DOHH2 (cell line): ENCODE data around the gene CRYM.
"Not testable (repeated sequence)": the region's sequence is repeated elsewhere in the genome, so short reads cannot be mapped to it uniquely, and the experiment has no call there.

Experiments
- H3F3A ChIP-seq: fragments of 200-600 bp; sonication (generic), shearing (Covaris generic); 2 replicates; pipeline ENCODE4 v1.6.0; 2016; ENCODE audit warnings: antibody characterized with exemption, mild to moderate bottlenecking; ENCODE audit not compliant: control insufficient read depth, insufficient read depth
- H3K27ac ChIP-seq: fragments of 200-600 bp; sonication (generic); 2 replicates; pipeline ENCODE4 v1.5.1; 2014; ENCODE audit warnings: low read depth, mild to moderate bottlenecking, low read length, moderate library complexity
- H3K27me3 ChIP-seq: fragments of 200-600 bp; sonication (generic); 2 replicates; pipeline ENCODE4 v1.6.1; 2014; ENCODE audit warnings: mild to moderate bottlenecking, low read length, mixed read lengths; ENCODE audit not compliant: control insufficient read depth
- H3K36me3 ChIP-seq: fragments of 200-600 bp; sonication (generic); 2 replicates; pipeline ENCODE4 v1.6.1; 2014; ENCODE audit warnings: mild to moderate bottlenecking, low read length, moderate library complexity, mixed read lengths; ENCODE audit not compliant: control insufficient read depth
- H3K4me1 ChIP-seq: fragments of 200-600 bp; sonication (generic); 2 replicates; pipeline ENCODE4 v1.6.1; 2014; ENCODE audit warnings: mild to moderate bottlenecking, low read length, mixed read lengths; ENCODE audit not compliant: control insufficient read depth
- H3K4me2 ChIP-seq: fragments of 200-600 bp; sonication (generic); 2 replicates; pipeline ENCODE4 v1.6.0; 2014; ENCODE audit warnings: mild to moderate bottlenecking, low read length, moderate library complexity
- H3K4me3 ChIP-seq: fragments of 200-600 bp; sonication (generic); 2 replicates; pipeline ENCODE4 v1.5.1; 2014; ENCODE audit warnings: mild to moderate bottlenecking, low read length, mixed read lengths
- H3K79me2 ChIP-seq: fragments of 200-600 bp; sonication (generic); 2 replicates; pipeline ENCODE4 v1.6.1; 2014; ENCODE audit warnings: mild to moderate bottlenecking, low read length, mixed read lengths; ENCODE audit not compliant: control insufficient read depth
- H3K9me2 ChIP-seq: fragments of 200-600 bp; sonication (generic); replicated peaks from 2 replicates; pipeline ENCODE4 v1.6.1; 2014; ENCODE audit warnings: mild to moderate bottlenecking, low read length, mixed read lengths; ENCODE audit not compliant: control insufficient read depth
- H3K9me3 ChIP-seq: fragments of 200-600 bp; sonication (generic); 2 replicates; pipeline ENCODE4 v1.6.1; 2014; ENCODE audit warnings: antibody characterized with exemption, low read length, mixed read lengths; ENCODE audit not compliant: control insufficient read depth, insufficient read depth
- H4K20me1 ChIP-seq: fragments of 200-600 bp; sonication (generic); 2 replicates; pipeline ENCODE4 v1.6.0; 2014; ENCODE audit warnings: low read depth, mild to moderate bottlenecking, antibody characterized with exemption, low read length, moderate library complexity; ENCODE audit not compliant: control insufficient read depth, insufficient read depth
- EZH2phosphoT487 ChIP-seq: fragments of 200-600 bp; sonication (generic); IDR thresholded peaks from 2 replicates; pipeline ENCODE4 v1.6.1; 2017; ENCODE audit warnings: borderline replicate concordance, mild to moderate bottlenecking, antibody characterized with exemption, low read length, moderate library complexity, mixed read lengths
- TF ChIP-seq, protein P1 (sequence below): fragments of 200-600 bp; sonication (generic); IDR thresholded peaks from one replicate; pipeline ENCODE4 v1.5.1; 2014; ENCODE audit warnings: antibody characterized with exemption, mild to moderate bottlenecking, low read depth, low read length; ENCODE audit not compliant: poor library complexity, severe bottlenecking

Gene CRYM

DNA sequence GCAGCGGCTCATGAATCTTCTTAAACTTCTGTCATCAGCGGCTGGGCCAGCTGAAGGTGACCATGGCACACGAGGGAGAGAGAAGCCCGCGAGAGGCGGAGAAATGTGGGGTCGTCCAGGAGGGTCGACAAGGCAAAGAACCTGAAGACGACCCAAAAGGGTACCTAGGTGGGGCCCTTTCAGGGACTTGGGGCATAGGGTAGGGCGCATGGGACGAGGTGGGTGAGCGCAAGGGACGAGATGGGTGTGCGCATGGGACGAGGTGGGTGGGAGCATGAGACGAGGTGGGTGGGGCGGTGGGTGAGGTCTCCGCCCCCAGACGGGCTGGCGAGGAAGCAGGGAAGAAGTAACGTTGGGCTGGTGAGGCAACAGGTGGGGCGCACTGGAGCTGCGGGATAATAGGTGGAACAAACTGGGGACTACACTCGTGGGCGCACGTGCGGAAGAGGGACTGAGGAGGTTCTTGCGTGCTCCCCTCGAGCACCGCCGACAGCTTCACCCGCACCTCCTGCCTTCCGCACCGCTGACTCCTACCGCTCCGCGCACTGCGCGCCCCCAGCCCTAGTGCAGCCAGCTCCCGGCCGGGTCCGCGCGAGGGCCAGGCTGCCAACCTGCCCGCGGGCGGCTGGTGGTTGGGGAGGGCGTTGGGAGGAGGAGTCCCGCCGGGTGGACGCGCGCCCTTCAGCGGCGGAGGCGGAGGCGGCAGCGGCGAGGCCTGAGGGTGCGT lies 23.2 kb upstream of the CRYM start:
- no peaks in the 10 kb centered on the region for H3K9me3 ChIP-seq
- H4K20me1 ChIP-seq = no peaks in the 10 kb centered on the region
- H3K4me2 ChIP-seq = peak overlapping the region; percentile 98
- TF ChIP-seq EZH2phosphoT487 = no peak
- TF ChIP-seq, protein P1, sequence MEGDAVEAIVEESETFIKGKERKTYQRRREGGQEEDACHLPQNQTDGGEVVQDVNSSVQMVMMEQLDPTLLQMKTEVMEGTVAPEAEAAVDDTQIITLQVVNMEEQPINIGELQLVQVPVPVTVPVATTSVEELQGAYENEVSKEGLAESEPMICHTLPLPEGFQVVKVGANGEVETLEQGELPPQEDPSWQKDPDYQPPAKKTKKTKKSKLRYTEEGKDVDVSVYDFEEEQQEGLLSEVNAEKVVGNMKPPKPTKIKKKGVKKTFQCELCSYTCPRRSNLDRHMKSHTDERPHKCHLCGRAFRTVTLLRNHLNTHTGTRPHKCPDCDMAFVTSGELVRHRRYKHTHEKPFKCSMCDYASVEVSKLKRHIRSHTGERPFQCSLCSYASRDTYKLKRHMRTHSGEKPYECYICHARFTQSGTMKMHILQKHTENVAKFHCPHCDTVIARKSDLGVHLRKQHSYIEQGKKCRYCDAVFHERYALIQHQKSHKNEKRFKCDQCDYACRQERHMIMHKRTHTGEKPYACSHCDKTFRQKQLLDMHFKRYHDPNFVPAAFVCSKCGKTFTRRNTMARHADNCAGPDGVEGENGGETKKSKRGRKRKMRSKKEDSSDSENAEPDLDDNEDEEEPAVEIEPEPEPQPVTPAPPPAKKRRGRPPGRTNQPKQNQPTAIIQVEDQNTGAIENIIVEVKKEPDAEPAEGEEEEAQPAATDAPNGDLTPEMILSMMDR = peak; percentile 57
- peaks cover 36% of the 10 kb centered on the region for H3K79me2 ChIP-seq
- peaks cover 18% of the 10 kb centered on the region for H3K36me3 ChIP-seq
- peak overlapping the region; percentile 80 for H3K27ac ChIP-seq
- no peaks in the 10 kb centered on the region for H3K9me2 ChIP-seq
- H3K4me1 ChIP-seq = peaks cover 28% of the 10 kb centered on the region
- peaks cover 7% of the 10 kb centered on the region; the same call in 1 of the 2 replicates for H3F3A ChIP-seq
- peak overlapping the region; percentile 86 for H3K4me3 ChIP-seq
- H3K27me3 ChIP-seq = no peaks in the 10 kb centered on the region

DNA sequence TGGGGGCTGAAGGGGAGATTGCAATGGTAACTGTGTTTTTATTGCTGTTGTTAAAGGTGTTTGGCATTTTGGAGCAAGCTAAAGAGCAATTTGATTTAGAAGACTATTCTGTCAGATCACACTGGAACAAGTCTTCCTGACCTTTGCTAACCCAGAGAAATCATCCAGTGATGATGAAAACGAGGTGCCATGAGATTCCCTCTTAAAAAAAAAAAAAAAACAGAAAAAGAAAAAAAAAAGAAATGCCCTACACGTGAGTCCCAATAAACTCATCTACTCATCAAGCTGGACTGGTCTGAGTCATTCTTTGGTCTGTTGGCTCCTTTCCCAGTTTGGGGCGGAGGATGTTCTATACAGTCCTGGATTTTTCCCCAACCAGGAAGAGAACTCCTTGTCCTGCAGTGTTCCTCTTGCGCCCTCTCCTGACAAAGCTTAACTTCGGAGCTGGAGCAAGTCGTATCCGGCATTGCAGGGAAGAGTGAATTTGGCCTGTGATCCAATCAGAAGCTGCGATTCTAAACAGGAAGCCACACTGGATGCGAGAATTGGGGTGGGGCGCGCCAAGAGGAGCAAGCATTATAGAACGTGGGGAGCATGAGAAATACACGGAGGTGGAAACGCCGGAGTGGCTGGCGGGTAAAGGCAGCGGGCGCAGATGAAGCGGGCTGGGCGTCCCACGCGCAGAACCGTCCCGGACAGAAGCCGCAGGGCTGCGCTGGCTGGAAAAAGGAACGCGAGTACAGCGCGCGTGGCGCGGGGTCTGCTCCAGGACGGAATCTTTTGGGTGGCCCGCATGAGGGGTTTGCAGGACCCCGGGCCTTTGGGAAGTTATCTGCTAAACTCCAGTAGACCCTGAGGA lies 22.4 kb upstream of the CRYM start:
- Histone ChIP-seq H3K27me3 (no peaks in the 10 kb centered on the region), H3K27ac (peak overlapping the region; percentile 80)

DNA sequence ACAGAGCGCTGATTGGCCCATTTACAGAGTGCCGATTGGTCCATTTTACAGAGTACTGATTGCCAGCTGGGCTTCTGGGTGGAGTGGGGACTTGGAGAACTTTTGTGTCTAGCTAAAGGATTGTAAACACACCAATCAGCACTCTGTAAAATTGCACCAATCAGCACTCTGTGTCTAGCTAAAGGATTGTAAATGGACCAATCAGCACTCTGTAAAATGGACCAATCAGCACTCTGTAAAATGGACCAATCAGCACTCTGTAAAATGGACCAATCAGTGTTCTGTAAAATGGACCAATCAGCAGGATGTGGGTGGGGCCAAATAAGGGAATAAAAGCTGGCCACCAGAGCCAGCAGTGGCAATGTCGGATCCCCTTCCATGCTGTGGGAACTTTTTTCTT lies 11.7 kb upstream of the CRYM start:
- H3K36me3 ChIP-seq, H4K20me1 ChIP-seq, H3K4me2 ChIP-seq, H3K27ac ChIP-seq, H3K9me3 ChIP-seq, H3K4me1 ChIP-seq, H3K4me3 ChIP-seq, H3K79me2 ChIP-seq, H3K9me2 ChIP-seq, H3F3A ChIP-seq: not testable (repeated sequence)
- H3K27me3 ChIP-seq = peaks cover 36% of the 10 kb centered on the region

More for the DNA sequence above, 22.4 kb upstream of the CRYM start:
- Histone ChIP-seq H3K4me3 (peak overlapping the region; percentile 86), H3K4me1 (peaks cover 28% of the 10 kb centered on the region), H3K79me2 (peaks cover 36% of the 10 kb centered on the region), H4K20me1 (no peaks in the 10 kb centered on the region), H3K36me3 (peaks cover 17% of the 10 kb centered on the region), H3K9me3 (no peaks in the 10 kb centered on the region), H3K9me2 (no peaks in the 10 kb centered on the region), H3F3A (peaks cover 3% of the 10 kb centered on the region; the same call in 1 of the 2 replicates), H3K4me2 (peak overlapping the region; percentile 98)
- TF ChIP-seq, protein P1 = peak; percentile 87
- no peak for TF ChIP-seq EZH2phosphoT487

DNA sequence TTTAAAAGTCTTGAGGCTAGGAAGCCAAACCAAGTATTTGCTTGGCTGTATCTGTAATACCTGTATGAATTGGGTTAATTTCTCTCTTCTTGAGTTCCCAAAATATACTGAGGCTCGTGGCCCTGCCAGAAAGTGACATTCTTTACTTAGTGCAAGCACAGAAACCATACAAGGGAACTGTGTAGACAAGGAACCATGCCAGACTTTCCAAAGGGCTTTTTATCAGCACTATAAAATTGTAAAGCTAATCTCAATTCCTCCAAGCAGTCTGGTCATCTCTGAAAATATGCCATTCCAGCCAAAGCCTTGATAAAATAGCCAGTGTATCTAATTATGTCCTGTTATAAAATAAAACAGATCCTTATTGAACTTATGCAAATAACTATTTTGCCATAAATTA lies 7.2 kb upstream of the CRYM start:
- H3K79me2 ChIP-seq = no peaks in the 10 kb centered on the region
- H3K36me3 ChIP-seq = no peaks in the 10 kb centered on the region
- no peaks in the 10 kb centered on the region for H4K20me1 ChIP-seq
- H3K4me3 ChIP-seq = no peak overlapping the region
- TF ChIP-seq EZH2phosphoT487 = no peak
- TF ChIP-seq, protein P1 = no peak
- peaks cover 25% of the 10 kb centered on the region for H3K27me3 ChIP-seq
- H3K27ac ChIP-seq = no peak overlapping the region
- no peaks in the 10 kb centered on the region for H3K9me2 ChIP-seq
- H3F3A ChIP-seq = no peaks in the 10 kb centered on the region
- H3K9me3 ChIP-seq = peaks cover 9% of the 10 kb centered on the region
- H3K4me1 ChIP-seq = no peaks in the 10 kb centered on the region
- no peak overlapping the region for H3K4me2 ChIP-seq
